IMR-90 (cell line): ENCODE data around the gene IPO13. TPM values are rescaled to one million over a fixed set of nuclear protein-coding genes. Genes with fewer than 3 reads are reported as not detected.

Experiments
- ATAC-seq: fragments of 200-7000 bp; cut with Tn5 transposase; 2 replicates; pipeline ENCODE4 v1.9.1; 2020; ENCODE audit warnings: low read depth, mild to moderate bottlenecking, moderate library complexity
- Bru-seq: library from RNA; stranded (reverse); fragments of 400-500 nt; gene quantifications from one replicate; lab custom pipeline; 2021; lab: Mats Ljungman, UMichigan
- BruChase-seq, 2 experiments: library from RNA; stranded (reverse); fragments of 400-500 nt; gene quantifications; one replicate each; lab custom pipeline; 2021; lab: Mats Ljungman, UMichigan
- BruUV-seq: library from RNA; stranded (reverse); fragments of 400-500 nt; replicated peaks from 2 replicates; lab custom pipeline; 2021; lab: Mats Ljungman, UMichigan
- CTCF ChIA-PET: fragments of 300-600 bp; formaldehyde crosslinking; extraction: SDS; loops from one replicate; lab custom pipeline; 2021; ENCODE audit warnings: antibody characterized with exemption; lab: Yijun Ruan, JAX
- POLR2A ChIA-PET: fragments of 300-600 bp; sonication (Branson Sonifier 250); formaldehyde crosslinking; loops from one replicate; lab custom pipeline; 2022; ENCODE audit warnings: antibody characterized with exemption; ENCODE audit not compliant: unreplicated experiment; lab: Charles Lee
- DNase-seq: peaks from one replicate; pipeline ENCODE4 v3.0.0; 2013
- H2AFZ ChIP-seq: replicated peaks from 2 replicates; pipeline ENCODE3; 2013; ENCODE audit warnings: low read length, mild to moderate bottlenecking; ENCODE audit not compliant: poor library complexity
- H2AK5ac ChIP-seq: 2 replicates; pipeline ENCODE4 v1.6.1; 2013; ENCODE audit warnings: low read depth, low read length, inconsistent platforms
- H2AK9ac ChIP-seq: replicated peaks from 2 replicates; pipeline ENCODE3; 2013; ENCODE audit warnings: mild to moderate bottlenecking, low read depth, low read length, moderate library complexity; ENCODE audit not compliant: poor library complexity
- H2BK120ac ChIP-seq: 2 replicates; pipeline ENCODE4 v1.6.1; 2013; ENCODE audit warnings: low read depth, low read length, inconsistent platforms
- H2BK15ac ChIP-seq: 3 replicates; pipeline ENCODE4 v1.6.1; 2013; ENCODE audit warnings: low read depth, low read length, inconsistent platforms
- H2BK20ac ChIP-seq: 2 replicates; pipeline ENCODE4 v1.6.1; 2013; ENCODE audit warnings: low read depth, mild to moderate bottlenecking, inconsistent platforms, low read length, moderate library complexity
- H2BK5ac ChIP-seq: 2 replicates; pipeline ENCODE4 v1.6.1; 2013; ENCODE audit warnings: mild to moderate bottlenecking, low read depth, low read length, inconsistent platforms; ENCODE audit not compliant: poor library complexity, severe bottlenecking
- H3K14ac ChIP-seq: replicated peaks from 2 replicates; pipeline ENCODE4 v1.6.1; 2013; ENCODE audit warnings: low read depth, low read length, inconsistent platforms
- H3K18ac ChIP-seq: 2 replicates; pipeline ENCODE4 v1.6.1; 2013; ENCODE audit warnings: low read depth, low read length, control low read depth
- H3K23ac ChIP-seq: 2 replicates; pipeline ENCODE4 v1.6.1; 2013; ENCODE audit warnings: low read depth, low read length, inconsistent platforms
- H3K27ac ChIP-seq: 2 replicates; pipeline ENCODE4 v1.5.1; 2013; ENCODE audit warnings: mild to moderate bottlenecking, control low read depth, low read length; ENCODE audit not compliant: insufficient read depth
- H3K27me3 ChIP-seq: 2 replicates; pipeline ENCODE4 v1.6.1; 2013; ENCODE audit warnings: low read length; ENCODE audit not compliant: control insufficient read depth, insufficient read depth
- H3K36me3 ChIP-seq: 2 replicates; pipeline ENCODE4 v1.6.1; 2013; ENCODE audit warnings: low read length, mixed read lengths; ENCODE audit not compliant: control insufficient read depth, insufficient read depth
- H3K4ac ChIP-seq: 2 replicates; pipeline ENCODE4 v1.6.1; 2013; ENCODE audit warnings: low read depth, low read length, inconsistent platforms
- H3K4me1 ChIP-seq: 2 replicates; pipeline ENCODE4 v1.6.1; 2013; ENCODE audit warnings: low read length, mixed read lengths; ENCODE audit not compliant: control insufficient read depth, insufficient read depth
- H3K4me2 ChIP-seq: 2 replicates; pipeline ENCODE4 v1.6.1; 2013; ENCODE audit warnings: low read depth, mild to moderate bottlenecking, control low read depth, low read length, moderate library complexity
- H3K4me3 ChIP-seq: 2 replicates; pipeline ENCODE4 v1.5.1; 2013; ENCODE audit warnings: low read depth, mild to moderate bottlenecking, control low read depth, low read length, moderate library complexity; ENCODE audit not compliant: insufficient read depth
- H3K56ac ChIP-seq: 2 replicates; pipeline ENCODE4 v1.6.1; 2013; ENCODE audit warnings: low read length, inconsistent platforms; ENCODE audit not compliant: insufficient read depth; ENCODE audit errors: extremely low read depth
- H3K79me1 ChIP-seq, 2 experiments: 2 replicates each; pipeline ENCODE4 v1.6.1; 2013; ENCODE audit warnings: low read length in 2 of 2, inconsistent platforms in 1 of 2, low read depth in 1 of 2
- H3K9ac ChIP-seq: 2 replicates; pipeline ENCODE4 v1.6.1; 2013; ENCODE audit warnings: low read depth, low read length, control low read depth
- H3K9me1 ChIP-seq: 2 replicates; pipeline ENCODE4 v1.6.1; 2013; ENCODE audit warnings: low read length, inconsistent platforms; ENCODE audit not compliant: insufficient read depth
- H3K9me3 ChIP-seq: 2 replicates; pipeline ENCODE4 v1.6.1; 2013; ENCODE audit warnings: low read length; ENCODE audit not compliant: control insufficient read depth, insufficient read depth
- H4K20me1 ChIP-seq: 2 replicates; pipeline ENCODE4 v1.6.1; 2013; ENCODE audit warnings: low read length, inconsistent platforms; ENCODE audit not compliant: insufficient read depth
- H4K5ac ChIP-seq: 2 replicates; pipeline ENCODE4 v1.6.1; 2013; ENCODE audit warnings: mild to moderate bottlenecking, low read depth, low read length, control low read depth
- H4K8ac ChIP-seq, 2 experiments: 2 replicates each; pipeline ENCODE4 v1.6.1; 2013; ENCODE audit warnings: low read depth in 2 of 2, low read length in 2 of 2, control low read depth in 1 of 2, inconsistent platforms in 1 of 2
- H4K91ac ChIP-seq: 2 replicates; pipeline ENCODE4 v1.6.1; 2013; ENCODE audit warnings: low read depth, low read length, inconsistent platforms; ENCODE audit not compliant: insufficient read depth
- CEBPB ChIP-seq: IDR thresholded peaks from 2 replicates; pipeline ENCODE4 v1.6.1; 2012; ENCODE audit warnings: low read depth, low read length, improper control_type of control experiment
- CHD1 ChIP-seq: IDR thresholded peaks from 2 replicates; pipeline ENCODE4 v1.6.1; 2012; ENCODE audit warnings: low read depth, low read length, improper control_type of control experiment
- MAZ ChIP-seq: IDR thresholded peaks from 2 replicates; pipeline ENCODE4 v1.6.1; 2012; ENCODE audit warnings: low read depth, mild to moderate bottlenecking, low read length, improper control_type of control experiment, moderate library complexity, borderline replicate concordance
- POLR2A ChIP-seq: IDR thresholded peaks from 2 replicates; pipeline ENCODE4 v1.6.1; 2012; ENCODE audit warnings: mild to moderate bottlenecking, low read depth, low read length
- RCOR1 ChIP-seq: IDR thresholded peaks from 2 replicates; pipeline ENCODE4 v1.6.1; 2012; ENCODE audit warnings: mild to moderate bottlenecking, low read length, improper control_type of control experiment; ENCODE audit not compliant: insufficient replicate concordance
- RFX5 ChIP-seq: IDR thresholded peaks from 2 replicates; pipeline ENCODE4 v1.8.0; 2012; ENCODE audit warnings: low read depth, mild to moderate bottlenecking, low read length, moderate library complexity
- WGBS, 2 experiments: methylation state at CpG; one replicate each; pipeline versions ENCODE4 v1.1.5 to v1.1.7; 2013; ENCODE audit warnings: missing lambda C conversion rate in 2 of 2; ENCODE audit not compliant: insufficient read length in 1 of 2; ENCODE audit errors: extremely low coverage in 2 of 2; 5-methylcytosine and 5-hydroxymethylcytosine counted together
- dilution Hi-C: fragments of 300-500 bp; cut with HindIII; formaldehyde crosslinking; loops from one replicate; pipeline ENCODE4 v1.14.3; 2018; ENCODE audit warnings: low sequenced_read_pairs; ENCODE audit not compliant: unreplicated experiment
- in situ Hi-C: fragments of 300-500 bp; cut with MboI; formaldehyde crosslinking; loops from 3 replicates; pipeline ENCODE4 v1.14.3; 2019; ENCODE audit warnings: low sequenced_read_pairs, inconsistent platforms, mixed read lengths
- intact Hi-C: fragments of 100-400 bp; cut with micrococcal nuclease; formaldehyde crosslinking; loops from 2 replicates; pipeline ENCODE4 v1.10.0; 2022
- long read RNA-seq: library from polyadenylated mRNA; unstranded; transcript quantifications from one replicate; pipeline ENCODE4 v2.0.0, GENCODE V29; 2021; ENCODE audit not compliant: unreplicated experiment
- polyA plus RNA-seq, 3 experiments: library from polyadenylated mRNA; depleted of rRNA; stranded (reverse); fragments of >200 nt; gene quantifications; 2 replicates each; pipeline ENCODE4 v1.2.3, GENCODE V29; 2012; ENCODE audit warnings: low replicate concordance in 1 of 3
- total RNA-seq: library from RNA; depleted of rRNA; stranded (reverse); fragments of >200 nt; gene quantifications from 2 replicates; pipeline ENCODE4 v1.2.3, GENCODE V29; 2012; rRNA removed
- TF ChIP-seq, protein P1 (sequence below): fragments of 150-350 bp; IDR thresholded peaks from 2 replicates; pipeline ENCODE4 v1.6.1; 2016; ENCODE audit warnings: low read depth, mild to moderate bottlenecking, low read length, moderate library complexity, borderline replicate concordance

The IPO13 gene, protein sequence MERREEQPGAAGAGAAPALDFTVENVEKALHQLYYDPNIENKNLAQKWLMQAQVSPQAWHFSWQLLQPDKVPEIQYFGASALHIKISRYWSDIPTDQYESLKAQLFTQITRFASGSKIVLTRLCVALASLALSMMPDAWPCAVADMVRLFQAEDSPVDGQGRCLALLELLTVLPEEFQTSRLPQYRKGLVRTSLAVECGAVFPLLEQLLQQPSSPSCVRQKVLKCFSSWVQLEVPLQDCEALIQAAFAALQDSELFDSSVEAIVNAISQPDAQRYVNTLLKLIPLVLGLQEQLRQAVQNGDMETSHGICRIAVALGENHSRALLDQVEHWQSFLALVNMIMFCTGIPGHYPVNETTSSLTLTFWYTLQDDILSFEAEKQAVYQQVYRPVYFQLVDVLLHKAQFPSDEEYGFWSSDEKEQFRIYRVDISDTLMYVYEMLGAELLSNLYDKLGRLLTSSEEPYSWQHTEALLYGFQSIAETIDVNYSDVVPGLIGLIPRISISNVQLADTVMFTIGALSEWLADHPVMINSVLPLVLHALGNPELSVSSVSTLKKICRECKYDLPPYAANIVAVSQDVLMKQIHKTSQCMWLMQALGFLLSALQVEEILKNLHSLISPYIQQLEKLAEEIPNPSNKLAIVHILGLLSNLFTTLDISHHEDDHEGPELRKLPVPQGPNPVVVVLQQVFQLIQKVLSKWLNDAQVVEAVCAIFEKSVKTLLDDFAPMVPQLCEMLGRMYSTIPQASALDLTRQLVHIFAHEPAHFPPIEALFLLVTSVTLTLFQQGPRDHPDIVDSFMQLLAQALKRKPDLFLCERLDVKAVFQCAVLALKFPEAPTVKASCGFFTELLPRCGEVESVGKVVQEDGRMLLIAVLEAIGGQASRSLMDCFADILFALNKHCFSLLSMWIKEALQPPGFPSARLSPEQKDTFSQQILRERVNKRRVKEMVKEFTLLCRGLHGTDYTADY
- total RNA-seq (14.2 and 15.2 TPM in 2 replicates), polyA plus RNA-seq (2012; rRNA removed) (18.7 and 19.0 TPM in 2 replicates), Bru-seq, nascent RNA (percentile 51 among the genes with signal in this experiment), BruChase-seq, experiment 1, labeled RNA remaining after a 6-hour chase (percentile 59 among the genes with signal in this experiment), BruChase-seq, experiment 2, labeled RNA remaining after a 2-hour chase (percentile 65 among the genes with signal in this experiment)
- polyA plus RNA-seq (2012; cell fraction: cytosol; rRNA removed): 17.0 and 20.8 TPM in 2 replicates
- 38.2 and 128 TPM in 2 replicates for polyA plus RNA-seq (2012; cell fraction: nucleus; rRNA removed; ENCODE audit: low replicate concordance)
- long read RNA-seq, partial matches to known transcripts: 3 of 7 reads
- long read RNA-seq, other reads (novel, unspliced or antisense): 2 of 7 reads

DNA sequence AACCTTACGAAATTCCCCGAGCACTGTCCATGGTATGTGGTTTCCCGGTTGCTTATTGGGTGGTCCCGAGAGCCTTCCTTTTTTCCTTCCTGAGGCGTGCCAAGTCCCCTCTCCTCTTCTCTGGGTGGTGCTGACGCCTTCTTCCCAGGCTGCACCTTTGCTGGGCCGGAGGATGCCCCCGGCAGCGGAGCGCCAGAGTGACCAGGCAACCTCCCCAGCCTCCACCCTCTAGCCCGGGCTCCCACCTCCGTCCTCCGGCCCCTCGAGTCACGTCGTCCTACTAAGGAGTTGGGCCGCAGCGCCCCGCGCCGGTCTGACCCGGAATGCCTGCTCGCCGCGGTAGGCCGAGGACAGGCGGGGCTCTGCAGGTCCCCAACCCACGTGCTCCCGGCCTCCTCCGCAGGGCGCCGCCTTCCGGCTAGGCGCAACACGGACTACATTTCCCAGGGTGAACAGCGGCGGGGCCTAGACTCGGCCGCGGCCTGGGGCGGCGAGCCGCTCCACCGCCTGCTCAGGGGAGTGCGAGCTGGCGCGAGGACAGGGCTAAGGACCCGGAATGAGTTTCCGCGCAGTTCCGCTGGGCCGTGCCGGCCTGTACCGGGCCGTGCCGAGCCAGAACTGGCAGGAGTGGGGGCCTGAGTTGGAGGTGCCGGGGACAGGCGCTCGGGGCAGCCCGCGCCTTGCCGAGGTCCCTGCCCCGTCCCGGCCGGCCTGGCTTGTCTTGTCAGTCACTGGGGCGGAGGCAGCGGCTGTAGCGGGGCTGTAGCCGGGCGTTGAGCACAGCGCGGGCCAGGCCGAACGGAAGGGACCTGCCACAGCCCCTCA lies at the start of gene IPO13:
IPO13 (plus strand) TSS at position 715 of the 825 bp plus-strand sequence. CDS start 651 bp downstream, outside the sequence.
- H3K14ac ChIP-seq: peak within 1 kb of the TSS; percentile 99
- H3K4me3 ChIP-seq: peak within 1 kb of the TSS; percentile 67
- no peaks in the 10 kb centered on the region for H4K20me1 ChIP-seq
- H3K56ac ChIP-seq: peak within 1 kb of the TSS; percentile 95
- H2AK5ac ChIP-seq: peak within 1 kb of the TSS; percentile 93
- H3K18ac ChIP-seq: peak within 1 kb of the TSS; percentile 84; the same call in 1 of the 2 replicates
- no TSS peak for BruUV-seq
- in situ Hi-C loops: no loop called here
- ChIA-PET CTCF (interaction anchor here (0.9 to 3.5 kb wide), 5 partner anchors 12 to 183 kb away, joined by 3 to 21 read pairs (median 6); partner anchors contain the start of gene DPH2), POLR2A (interaction anchor here (0.6 kb wide), 1 partner anchor 135 kb away, joined by 3 read pairs; no protein-coding TSS in a partner anchor)
- peak within 1 kb of the TSS; percentile 90 for H3K23ac ChIP-seq
- H3K27me3 ChIP-seq: no peaks in the 10 kb centered on the region
- peak within 1 kb of the TSS; percentile 74 for H2BK20ac ChIP-seq
- H3K9me3 ChIP-seq: no peaks in the 10 kb centered on the region
- H2AFZ ChIP-seq: peak within 1 kb of the TSS; percentile 96
- peak within 1 kb of the TSS; percentile 97 for H3K27ac ChIP-seq
- DNase-seq: peak; percentile 94
- intact Hi-C loops: loop anchor here (1.0 to 2.0 kb wide), 2 partner anchors 22 to 183 kb away; no protein-coding TSS in a partner anchor
- WGBS, 2 experiments: 0% methylated on average over 12 of the region's 74 CpGs; no CpG with 5 or more reads in 1 of the 2 experiments
- dilution Hi-C loops: no loop called here
- peaks cover 14% of the 10 kb centered on the region for H3K9me1 ChIP-seq
- H2AK9ac ChIP-seq: peak within 1 kb of the TSS; percentile 98
- H4K5ac ChIP-seq: peak within 1 kb of the TSS; percentile 89
- peak within 1 kb of the TSS; percentile 99 for H3K4ac ChIP-seq
- peaks cover 9 to 47% of the 10 kb centered on the region in 2 experiments; a peak in 3 of 4 replicates for H3K79me1 ChIP-seq
- peak within 1 kb of the TSS; percentile 99; the same call in 2 of the 3 replicates for H2BK15ac ChIP-seq
- H3K36me3 ChIP-seq: peaks cover 5% of the 10 kb centered on the region
- H4K8ac ChIP-seq: peak within 1 kb of the TSS; percentile 93 to 99
- H4K91ac ChIP-seq: peak within 1 kb of the TSS; percentile 100
- peak within 1 kb of the TSS; percentile 81 for H3K4me2 ChIP-seq
- H2BK120ac ChIP-seq: peak within 1 kb of the TSS; percentile 100
- H3K4me1 ChIP-seq: peaks cover 15% of the 10 kb centered on the region
- H2BK5ac ChIP-seq: peak within 1 kb of the TSS; percentile 98
- peak; percentile 97 for ATAC-seq
- H3K9ac ChIP-seq: peak within 1 kb of the TSS; percentile 96
- TF ChIP-seq RFX5 (no peak), RCOR1 (no peak), CHD1 (no peak), POLR2A (peak; percentile 72), MAZ (peak; percentile 65; the same call in 1 of the 2 replicates), CEBPB (peak; percentile 77; the same call in 1 of the 2 replicates)
- TF ChIP-seq, protein P1, sequence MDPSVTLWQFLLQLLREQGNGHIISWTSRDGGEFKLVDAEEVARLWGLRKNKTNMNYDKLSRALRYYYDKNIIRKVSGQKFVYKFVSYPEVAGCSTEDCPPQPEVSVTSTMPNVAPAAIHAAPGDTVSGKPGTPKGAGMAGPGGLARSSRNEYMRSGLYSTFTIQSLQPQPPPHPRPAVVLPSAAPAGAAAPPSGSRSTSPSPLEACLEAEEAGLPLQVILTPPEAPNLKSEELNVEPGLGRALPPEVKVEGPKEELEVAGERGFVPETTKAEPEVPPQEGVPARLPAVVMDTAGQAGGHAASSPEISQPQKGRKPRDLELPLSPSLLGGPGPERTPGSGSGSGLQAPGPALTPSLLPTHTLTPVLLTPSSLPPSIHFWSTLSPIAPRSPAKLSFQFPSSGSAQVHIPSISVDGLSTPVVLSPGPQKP: no peak
